H1 (cell line): ENCODE measurements around the gene AP3D1.

Experiments
- EP300 ChIP-seq, 2 experiments: IDR thresholded peaks; 1 replicate in 1 of 2; 2 replicates in 1 of 2; pipeline ENCODE4 v1.6.1; 2011 to 2012; ENCODE audit warnings: low read depth in 2 of 2, low read length in 2 of 2, mild to moderate bottlenecking in 2 of 2, borderline replicate concordance in 1 of 2, inconsistent platforms in 1 of 2, moderate library complexity in 1 of 2
- EZH2 ChIP-seq: fragments of 200-600 bp; sonication (generic); IDR thresholded peaks from 2 replicates; pipeline ENCODE4 v1.7.1; 2012; ENCODE audit warnings: low read depth, mild to moderate bottlenecking, moderate library complexity, low read length, inconsistent platforms; ENCODE audit not compliant: severe bottlenecking
- KDM1A ChIP-seq: fragments of 200-600, 300-600 bp; sonication (generic); IDR thresholded peaks from 2 replicates; pipeline ENCODE4 v1.7.1; 2016; ENCODE audit warnings: mild to moderate bottlenecking, low read length, borderline replicate concordance
- POLR2A ChIP-seq, 2 experiments: IDR thresholded peaks; 1 replicate in 1 of 2; 2 replicates in 1 of 2; pipeline ENCODE4 v1.6.1; 2011; ENCODE audit warnings: low read depth in 2 of 2, low read length in 2 of 2, mild to moderate bottlenecking in 2 of 2; ENCODE audit errors: control extremely low read depth in 1 of 2
- SIN3A ChIP-seq, 2 experiments: IDR thresholded peaks in 1 of 2; conservative IDR thresholded peaks in 1 of 2; 2 replicates each; pipeline ENCODE4 v1.6.1; 2011 to 2012; ENCODE audit warnings: low read length in 2 of 2, improper control_type of control experiment in 1 of 2, low read depth in 1 of 2, mild to moderate bottlenecking in 1 of 2
- SP1 ChIP-seq: IDR thresholded peaks from 2 replicates; pipeline ENCODE4 v1.6.1; 2011; ENCODE audit warnings: low read depth, low read length
- SUZ12 ChIP-seq: fragments of 200-600 bp; sonication (generic); IDR thresholded peaks from 2 replicates; pipeline ENCODE4 v1.6.1; 2012; ENCODE audit warnings: mild to moderate bottlenecking, inconsistent platforms, low read length, moderate library complexity, mixed read lengths
- TAF1 ChIP-seq: IDR thresholded peaks from 2 replicates; pipeline ENCODE4 v1.6.1; 2011; ENCODE audit warnings: mild to moderate bottlenecking, low read depth, low read length
- TF ChIP-seq, protein P1 (sequence below): IDR thresholded peaks from 2 replicates; pipeline ENCODE4 v1.6.1; 2011; ENCODE audit warnings: low read length, improper control_type of control experiment
- TF ChIP-seq, protein P2 (sequence below): IDR thresholded peaks from 2 replicates; pipeline ENCODE4 v1.6.1; 2012; ENCODE audit warnings: inconsistent platforms
- TF ChIP-seq, protein P3 (sequence below), 3 experiments: IDR thresholded peaks; 1 replicate in 2 of 3; 2 replicates in 1 of 3; pipeline versions ENCODE4 v1.5.1 to v1.6.1; 2011; ENCODE audit warnings: low read length in 3 of 3, mild to moderate bottlenecking in 3 of 3, inconsistent platforms in 2 of 3, low read depth in 1 of 3, moderate library complexity in 1 of 3; ENCODE audit not compliant: insufficient read depth in 1 of 3; ENCODE audit errors: control extremely low read depth in 1 of 3

DNA sequence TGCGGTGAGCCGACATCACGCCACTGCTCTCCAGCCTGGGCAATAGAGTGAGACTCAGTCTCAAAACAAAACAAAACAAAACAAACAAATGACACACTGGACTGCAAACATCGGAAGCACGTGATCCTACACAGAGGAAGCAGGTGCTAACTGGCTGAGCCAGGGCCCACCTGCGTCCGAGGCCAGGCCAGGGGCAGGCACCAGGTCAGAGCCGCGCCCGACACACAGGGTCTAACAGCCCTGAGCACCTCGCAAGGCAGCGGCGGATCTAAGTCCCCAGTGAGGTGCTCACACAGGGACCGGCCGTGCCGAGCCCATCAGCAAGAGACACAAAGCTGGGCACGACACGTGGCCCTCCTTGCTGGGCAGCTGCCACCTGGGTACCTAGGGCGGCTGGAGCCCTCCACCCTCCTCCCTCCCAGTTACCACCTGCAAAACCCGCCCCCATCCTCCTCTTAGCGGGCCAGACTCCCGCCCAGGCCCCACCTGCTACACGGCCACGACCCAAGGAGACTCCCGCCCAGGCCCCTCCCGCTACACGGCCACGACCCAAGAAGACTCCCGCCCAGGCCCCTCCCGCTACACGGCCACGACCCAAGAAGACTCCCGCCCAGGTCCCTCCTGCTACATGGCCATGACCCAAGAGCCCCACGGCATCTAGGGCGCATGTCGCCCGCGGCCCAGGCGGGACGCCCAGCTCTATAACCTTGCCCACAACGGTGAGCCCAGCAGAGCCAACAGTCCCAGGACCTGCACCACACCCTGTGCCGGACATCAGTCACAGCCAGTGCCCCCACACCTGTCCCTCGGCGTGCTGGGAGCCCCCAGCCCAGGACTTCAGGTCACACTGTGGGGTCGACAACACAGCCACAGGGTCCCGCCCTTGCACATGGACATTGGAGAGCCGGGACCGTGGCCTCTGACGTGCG, 15.6 kb downstream of the AP3D1 start:
- TF ChIP-seq EZH2 (no peak), POLR2A (IDR thresholded peaks at IDR 0.05; ENCODE audit: control extremely low read depth in 1 of 2, low read depth in 2 of 2, low read length in 2 of 2) (no peak), TAF1 (no peak), SIN3A (conservative IDR thresholded peaks at IDR 0.05 in 1 of 2, IDR thresholded peaks at IDR 0.05 in 1 of 2; ENCODE audit: low read depth in 1 of 2, low read length in 2 of 2) (no peak), KDM1A (no peak), EP300 (IDR thresholded peaks at IDR 0.05; ENCODE audit: borderline replicate concordance in 1 of 2, low read depth in 2 of 2, low read length in 2 of 2) (no peak), SUZ12 (no peak), SP1 (no peak)
- TF ChIP-seq, protein P1, sequence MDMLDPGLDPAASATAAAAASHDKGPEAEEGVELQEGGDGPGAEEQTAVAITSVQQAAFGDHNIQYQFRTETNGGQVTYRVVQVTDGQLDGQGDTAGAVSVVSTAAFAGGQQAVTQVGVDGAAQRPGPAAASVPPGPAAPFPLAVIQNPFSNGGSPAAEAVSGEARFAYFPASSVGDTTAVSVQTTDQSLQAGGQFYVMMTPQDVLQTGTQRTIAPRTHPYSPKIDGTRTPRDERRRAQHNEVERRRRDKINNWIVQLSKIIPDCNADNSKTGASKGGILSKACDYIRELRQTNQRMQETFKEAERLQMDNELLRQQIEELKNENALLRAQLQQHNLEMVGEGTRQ = no peak
- TF ChIP-seq, protein P2, sequence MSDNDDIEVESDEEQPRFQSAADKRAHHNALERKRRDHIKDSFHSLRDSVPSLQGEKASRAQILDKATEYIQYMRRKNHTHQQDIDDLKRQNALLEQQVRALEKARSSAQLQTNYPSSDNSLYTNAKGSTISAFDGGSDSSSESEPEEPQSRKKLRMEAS = no peak
- TF ChIP-seq, protein P3, sequence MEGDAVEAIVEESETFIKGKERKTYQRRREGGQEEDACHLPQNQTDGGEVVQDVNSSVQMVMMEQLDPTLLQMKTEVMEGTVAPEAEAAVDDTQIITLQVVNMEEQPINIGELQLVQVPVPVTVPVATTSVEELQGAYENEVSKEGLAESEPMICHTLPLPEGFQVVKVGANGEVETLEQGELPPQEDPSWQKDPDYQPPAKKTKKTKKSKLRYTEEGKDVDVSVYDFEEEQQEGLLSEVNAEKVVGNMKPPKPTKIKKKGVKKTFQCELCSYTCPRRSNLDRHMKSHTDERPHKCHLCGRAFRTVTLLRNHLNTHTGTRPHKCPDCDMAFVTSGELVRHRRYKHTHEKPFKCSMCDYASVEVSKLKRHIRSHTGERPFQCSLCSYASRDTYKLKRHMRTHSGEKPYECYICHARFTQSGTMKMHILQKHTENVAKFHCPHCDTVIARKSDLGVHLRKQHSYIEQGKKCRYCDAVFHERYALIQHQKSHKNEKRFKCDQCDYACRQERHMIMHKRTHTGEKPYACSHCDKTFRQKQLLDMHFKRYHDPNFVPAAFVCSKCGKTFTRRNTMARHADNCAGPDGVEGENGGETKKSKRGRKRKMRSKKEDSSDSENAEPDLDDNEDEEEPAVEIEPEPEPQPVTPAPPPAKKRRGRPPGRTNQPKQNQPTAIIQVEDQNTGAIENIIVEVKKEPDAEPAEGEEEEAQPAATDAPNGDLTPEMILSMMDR (IDR thresholded peaks at IDR 0.05; ENCODE audit: control extremely low read depth in 1 of 3, insufficient read depth in 1 of 3, low read depth in 1 of 3, low read length in 3 of 3) = no peak
